ENCODE data around the gene DMBX1.
A peak's percentile ranks its signal among the peaks of the same experiment; 100 is the strongest.

GRCh38 chr1:46477153-46477929 is 12.3 kb upstream of the DMBX1 start:
- TF ChIP-seq POLR2A (IDR thresholded peaks at IDR 0.05) (no peak), CTCF (IDR thresholded peaks at IDR 0.05) (peak in 5 of 7 experiments; percentile 78 to 93 (median 90)), POLR2AphosphoS5 (IDR thresholded peaks at IDR 0.05) (no peak)

All from stomach (tissue), 4 donors.